HG02678 (cell line): ENCODE results near the gene SCN1A.
"Not testable (repeated sequence)": the region's sequence is repeated elsewhere in the genome, so short reads cannot be mapped to it uniquely, and the experiment has no call there.

Experiments
- ATAC-seq: cut with Tn5 transposase; IDR thresholded peaks from one replicate; pipeline ENCODE4 v1.9.1; 2021; ENCODE audit warnings: mild to moderate bottlenecking, moderate library complexity; ENCODE audit not compliant: unreplicated experiment

Gene SCN1A

GRCh38 chr2:165989851-165990250, 138.0 kb downstream of the SCN1A start:
- ATAC-seq = no peak

DNA sequence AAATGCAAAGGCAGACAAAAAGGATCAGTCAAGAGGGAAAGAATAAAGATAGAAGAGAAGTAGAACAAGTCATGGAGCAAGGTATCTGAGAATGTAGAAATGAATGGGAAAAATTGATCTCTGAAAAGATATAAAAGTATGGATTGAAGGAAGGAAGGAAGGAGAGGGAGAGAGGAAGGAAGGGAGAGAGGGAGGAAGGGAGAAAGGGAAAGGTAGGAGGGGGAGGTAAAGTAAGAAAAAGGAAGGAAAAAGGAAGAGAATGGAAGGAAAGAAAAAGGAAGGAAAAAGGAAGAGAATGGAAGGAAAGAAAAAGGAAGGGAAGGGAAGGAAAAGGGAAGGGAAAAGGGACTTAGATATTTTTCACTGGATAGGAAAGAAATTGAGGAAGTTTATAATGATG, 142.7 kb downstream of the SCN1A start:
- ATAC-seq = no peak

GRCh38 chr2:165972161-165972560, 155.7 kb downstream of the SCN1A start:
- not testable (repeated sequence) for ATAC-seq

DNA sequence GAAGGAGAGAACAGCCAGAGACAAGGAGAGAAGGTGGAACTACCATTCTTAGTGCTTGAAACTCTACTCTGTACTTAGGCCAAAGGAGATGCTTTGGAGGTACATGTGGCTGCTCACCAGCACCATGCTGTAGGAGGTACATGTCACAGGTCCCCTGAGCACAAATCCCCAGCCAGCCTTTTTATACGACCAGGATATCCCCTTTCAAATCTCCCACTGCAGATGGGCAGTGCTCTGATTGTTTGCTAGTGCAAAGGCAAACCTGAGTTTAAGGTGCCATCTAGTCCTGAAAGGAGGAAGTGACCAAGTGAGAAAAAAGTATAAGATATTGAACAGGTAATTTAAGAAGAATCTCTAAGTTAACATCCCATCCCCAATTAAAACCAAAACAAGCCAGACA, 157.2 kb downstream of the SCN1A start:
- no peak for ATAC-seq

DNA sequence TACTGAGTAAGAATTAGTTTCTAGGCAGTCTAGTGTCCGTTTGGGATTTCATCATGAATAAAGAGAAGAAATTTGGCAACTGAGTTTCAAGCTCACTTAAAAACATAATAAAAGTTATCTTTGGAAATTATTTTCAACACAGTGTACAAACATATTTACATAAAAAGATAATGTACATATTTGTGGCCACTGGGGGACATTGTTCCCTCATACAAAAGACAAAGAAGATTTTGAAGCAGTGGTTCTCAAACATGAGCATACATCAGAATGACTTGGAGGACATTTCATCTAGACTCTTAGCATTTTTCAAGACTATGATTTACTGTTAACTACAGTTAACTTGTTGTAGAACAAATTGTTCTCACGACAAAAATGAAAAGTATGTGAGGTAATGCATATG, 158.6 kb downstream of the SCN1A start:
- no peak for ATAC-seq

- ATAC-seq = no peak
Measured at GRCh38 chr2:165967746-165968145, 160.1 kb downstream of the SCN1A start.

DNA sequence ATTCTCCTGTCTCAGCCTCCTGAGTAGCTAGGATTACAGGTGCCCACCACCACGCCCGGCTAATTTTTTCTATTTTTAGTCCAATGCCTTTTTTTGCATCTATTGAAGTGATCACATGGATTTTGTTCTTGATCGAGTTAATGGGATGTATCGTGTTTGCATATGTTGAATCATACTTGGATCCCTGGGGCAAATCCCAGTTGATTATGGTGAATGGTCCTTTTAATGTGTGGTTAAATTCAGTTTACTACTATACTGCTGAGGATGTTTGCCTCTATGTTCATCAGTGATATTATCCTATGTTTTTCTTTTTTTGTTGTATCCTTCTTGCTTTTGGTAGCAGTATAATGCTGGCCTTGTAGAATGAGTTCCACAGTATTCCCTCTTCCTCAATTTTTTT, 166.0 kb downstream of the SCN1A start:
- no peak for ATAC-seq

DNA sequence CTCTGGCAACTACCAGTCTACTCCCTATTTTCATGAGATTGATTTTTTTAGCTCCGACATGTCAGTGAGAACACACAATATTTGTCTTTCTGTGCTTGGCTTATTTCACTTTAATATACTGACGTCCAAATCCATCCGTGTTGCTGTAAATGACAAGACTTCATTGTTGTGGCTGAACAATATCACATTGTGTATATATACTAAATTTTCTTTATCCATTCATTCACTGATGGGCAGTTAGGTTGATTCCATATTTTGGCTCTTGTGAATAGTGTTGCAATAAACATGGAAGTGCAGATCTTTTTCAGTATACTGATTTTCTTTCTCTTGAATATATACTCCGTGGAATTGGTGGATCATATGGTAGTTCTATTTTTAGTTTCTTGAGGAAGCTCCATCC, 168.4 kb downstream of the SCN1A start:
- ATAC-seq = no peak

GRCh38 chr2:165958313-165958960, 169.4 kb downstream of the SCN1A start:
- ATAC-seq = no peak

GRCh38 chr2:165957030-165957675, 170.7 kb downstream of the SCN1A start:
- peak; percentile 7 for ATAC-seq

DNA sequence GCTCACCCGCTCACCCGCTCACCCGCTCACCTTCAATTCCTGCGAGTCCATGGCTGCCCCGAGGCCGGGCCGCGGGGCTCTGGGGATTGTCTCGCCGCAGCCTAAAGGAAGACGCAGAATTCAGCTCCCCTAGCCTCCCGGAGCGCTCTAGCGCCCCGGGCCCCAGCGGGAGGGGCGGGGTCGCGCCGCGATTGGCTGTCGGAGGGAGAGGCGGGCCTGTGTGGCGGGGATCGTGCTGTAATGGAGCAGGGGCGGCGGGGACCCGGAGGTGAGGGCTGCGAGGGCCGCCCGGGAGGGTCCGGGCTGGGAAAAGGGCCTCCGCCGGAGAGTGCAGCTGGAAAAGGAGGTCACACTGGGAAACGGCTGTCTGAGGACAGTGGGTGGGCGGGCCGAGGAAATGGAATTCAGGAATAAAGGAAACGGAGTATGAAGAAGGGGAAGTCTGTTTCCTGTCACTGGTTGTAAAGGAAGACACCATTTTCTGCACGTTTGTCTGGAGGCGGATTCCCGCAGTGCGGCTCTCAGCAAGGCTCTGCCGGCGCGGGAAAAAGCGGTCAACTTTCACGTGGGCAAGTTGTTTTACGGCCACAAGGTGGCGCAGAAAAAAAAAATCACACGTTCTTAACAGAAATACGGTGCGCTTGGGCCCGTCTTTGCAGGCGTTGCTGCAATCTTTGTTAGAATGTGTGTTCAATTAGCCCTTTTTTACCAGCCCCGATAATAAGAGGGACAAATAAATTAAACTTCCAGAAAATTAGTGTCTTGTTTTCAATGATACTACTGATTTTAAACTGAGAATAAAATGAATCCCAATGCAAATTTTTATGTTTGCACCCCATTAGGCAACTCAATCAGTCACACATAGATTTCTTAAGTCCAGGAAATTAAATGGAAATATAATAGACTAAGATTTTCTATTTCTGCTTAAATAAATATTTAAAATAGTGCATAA, 173.9 kb downstream of the SCN1A start, which contains the start of gene TTC21B:
Gene TTC21B (minus strand): TSS at position 122 of the 952 bp plus-strand sequence. CDS start 71 bp downstream, at position 51.
- peak; percentile 94 for ATAC-seq

DNA sequence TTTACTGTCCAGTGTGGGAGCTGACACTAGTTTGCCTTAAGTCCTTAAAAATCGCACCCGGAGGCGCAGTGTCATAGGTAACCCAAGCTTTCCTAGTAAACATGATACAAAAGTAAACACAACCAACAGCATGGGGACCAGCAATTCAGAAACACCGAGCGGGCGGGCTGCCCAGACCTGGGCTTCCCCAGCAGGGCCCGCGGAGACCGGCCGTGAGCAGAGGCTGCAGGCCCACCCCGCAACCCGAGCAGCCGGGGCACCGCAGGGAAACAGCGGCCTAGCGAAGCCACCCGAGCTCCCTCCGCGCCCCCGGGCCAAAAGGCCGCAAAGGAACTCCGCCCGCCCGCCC, 174.5 kb downstream of the SCN1A start:
- peak; percentile 33 for ATAC-seq

- no peak for ATAC-seq
Measured at GRCh38 chr2:165952741-165953211, 175.0 kb downstream of the SCN1A start.

- ATAC-seq = no peak
Measured at GRCh38 chr2:165952085-165952484, 175.7 kb downstream of the SCN1A start.

GRCh38 chr2:165950438-165950837, 177.4 kb downstream of the SCN1A start:
- no peak for ATAC-seq

DNA sequence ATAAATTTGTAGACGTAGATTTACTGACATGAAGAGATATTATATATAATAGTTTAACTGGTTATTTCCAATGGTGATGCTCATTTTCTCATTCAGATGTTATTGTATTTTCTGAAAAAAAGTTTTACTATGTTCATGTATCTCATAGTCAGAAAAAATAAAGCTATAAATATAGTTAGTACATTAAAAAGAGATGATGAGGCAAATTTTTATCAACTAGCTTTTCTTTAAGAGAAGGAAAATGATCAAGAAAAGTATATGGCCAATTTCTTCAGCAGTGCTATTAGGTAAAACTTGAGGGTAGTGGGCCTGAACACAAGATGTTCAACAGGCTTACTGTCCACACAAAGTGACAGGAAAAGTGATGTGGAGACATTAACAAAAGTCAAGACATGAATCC, 186.0 kb downstream of the SCN1A start:
- no peak for ATAC-seq

DNA sequence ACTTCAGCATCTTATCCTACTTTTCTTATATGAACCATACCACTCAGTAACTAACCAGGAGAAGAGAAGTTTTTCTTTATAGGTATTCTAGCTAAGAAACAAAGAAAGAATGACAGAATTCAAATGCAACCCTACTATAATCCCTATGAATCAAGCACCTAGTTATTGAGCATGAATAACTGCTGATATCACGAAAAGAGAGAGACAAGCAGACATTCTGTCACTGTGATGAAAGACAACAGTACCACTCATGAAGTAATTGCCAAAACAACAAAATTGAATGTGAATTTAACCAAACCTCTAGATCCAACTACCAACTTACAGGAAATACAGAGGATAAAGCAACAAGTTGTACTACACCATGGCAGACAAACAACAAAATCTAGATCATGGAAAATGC, 189.6 kb downstream of the SCN1A start:
- ATAC-seq = no peak
